Measurements from ENCODE around the gene ACSS1.

DNA sequence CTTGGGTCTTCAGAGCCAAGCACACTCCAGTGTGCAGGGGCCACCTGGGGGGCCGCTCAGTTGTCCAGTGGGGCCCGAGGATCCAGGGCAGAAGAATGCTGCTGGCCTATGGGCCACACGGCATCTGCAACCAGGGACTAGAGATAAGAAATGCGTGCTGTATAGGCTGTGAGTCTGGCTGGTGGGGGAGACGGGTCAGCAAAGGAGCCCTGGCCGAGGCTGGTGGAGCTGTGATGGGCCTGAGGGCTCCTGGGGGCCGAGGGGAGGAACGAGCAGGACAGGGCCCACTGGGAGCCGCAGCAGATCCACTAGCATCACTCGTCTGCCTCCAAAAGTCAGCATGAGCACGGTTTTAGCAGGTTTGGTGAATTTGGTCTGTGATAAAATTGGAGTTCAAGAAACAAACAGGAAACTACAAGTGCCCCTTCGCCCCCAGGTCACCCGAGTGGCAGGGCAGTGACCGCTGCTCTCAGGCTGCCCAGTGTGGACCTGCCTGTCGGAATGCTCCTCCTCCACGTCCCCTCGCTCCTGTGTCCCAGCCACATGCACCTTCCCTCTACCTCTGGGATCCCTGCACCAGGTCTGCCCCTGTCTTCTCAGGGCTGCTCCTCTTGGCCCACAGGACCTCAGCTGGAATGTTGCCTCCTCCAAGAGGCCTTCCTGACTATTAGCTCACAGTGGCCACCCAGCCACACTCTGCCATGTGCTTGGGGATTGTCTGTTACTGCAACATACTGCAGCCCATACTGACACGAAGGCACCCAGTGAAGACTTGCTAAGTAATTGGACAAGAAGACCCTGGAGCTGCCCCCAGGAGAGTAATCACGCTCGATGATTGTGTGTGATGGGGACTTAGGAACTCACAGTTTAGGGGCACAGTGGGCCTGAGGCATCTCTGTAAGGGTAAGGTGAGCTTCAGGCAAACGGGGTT is 10.9 kb downstream of the ACSS1 start:
- TF ChIP-seq POLR2AphosphoS5 (IDR thresholded peaks at IDR 0.05; ENCODE audit: borderline replicate concordance, low read depth, low read length) (no peak), EZH2 (IDR thresholded peaks at IDR 0.05) (no peak)

Measured in SK-N-MC (cell line).